ENCODE measurements around the gene JADE2.

DNA sequence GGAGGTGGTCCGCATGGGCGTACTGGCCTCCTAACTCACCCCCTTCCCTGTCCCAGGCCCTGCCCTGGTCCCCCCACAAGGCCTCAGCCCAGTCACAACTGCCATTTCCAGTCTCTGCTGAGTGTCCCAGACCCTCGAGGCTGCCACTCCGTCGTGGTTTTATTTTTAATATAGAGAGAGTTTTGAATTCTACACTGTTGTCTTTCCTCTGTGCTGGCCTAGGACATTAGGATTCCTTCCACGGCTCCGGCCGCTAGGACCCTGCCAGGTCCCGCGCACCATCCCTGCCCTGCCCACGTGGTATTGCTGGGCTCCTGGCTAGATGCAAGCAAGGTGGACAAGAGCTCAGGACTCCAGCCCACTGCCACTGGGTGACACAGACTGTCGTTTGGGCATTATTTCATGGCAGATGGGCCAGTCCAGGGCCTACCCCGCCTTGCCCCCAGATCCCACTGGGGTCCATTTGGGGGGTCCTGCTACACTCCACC is 53.9 kb downstream of the JADE2 start:
- TF ChIP-seq, protein P1, sequence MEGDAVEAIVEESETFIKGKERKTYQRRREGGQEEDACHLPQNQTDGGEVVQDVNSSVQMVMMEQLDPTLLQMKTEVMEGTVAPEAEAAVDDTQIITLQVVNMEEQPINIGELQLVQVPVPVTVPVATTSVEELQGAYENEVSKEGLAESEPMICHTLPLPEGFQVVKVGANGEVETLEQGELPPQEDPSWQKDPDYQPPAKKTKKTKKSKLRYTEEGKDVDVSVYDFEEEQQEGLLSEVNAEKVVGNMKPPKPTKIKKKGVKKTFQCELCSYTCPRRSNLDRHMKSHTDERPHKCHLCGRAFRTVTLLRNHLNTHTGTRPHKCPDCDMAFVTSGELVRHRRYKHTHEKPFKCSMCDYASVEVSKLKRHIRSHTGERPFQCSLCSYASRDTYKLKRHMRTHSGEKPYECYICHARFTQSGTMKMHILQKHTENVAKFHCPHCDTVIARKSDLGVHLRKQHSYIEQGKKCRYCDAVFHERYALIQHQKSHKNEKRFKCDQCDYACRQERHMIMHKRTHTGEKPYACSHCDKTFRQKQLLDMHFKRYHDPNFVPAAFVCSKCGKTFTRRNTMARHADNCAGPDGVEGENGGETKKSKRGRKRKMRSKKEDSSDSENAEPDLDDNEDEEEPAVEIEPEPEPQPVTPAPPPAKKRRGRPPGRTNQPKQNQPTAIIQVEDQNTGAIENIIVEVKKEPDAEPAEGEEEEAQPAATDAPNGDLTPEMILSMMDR (IDR thresholded peaks at IDR 0.05; ENCODE audit: low read depth, low read length, poor library complexity, severe bottlenecking) = no peak
- no peak for TF ChIP-seq EZH2phosphoT487 (IDR thresholded peaks at IDR 0.05; ENCODE audit: borderline replicate concordance, low read length)

All from DOHH2 (cell line).